NB4 (cell line): ENCODE measurements around the gene TBC1D14.

Source experiments
- CTCF ChIP-seq: IDR thresholded peaks from one replicate; pipeline ENCODE4 v1.5.1; 2012; ENCODE audit warnings: low read depth, low read length
- MYC ChIP-seq: IDR thresholded peaks from 2 replicates; pipeline ENCODE4 v1.6.1; 2011; ENCODE audit warnings: low read depth, low read length

DNA sequence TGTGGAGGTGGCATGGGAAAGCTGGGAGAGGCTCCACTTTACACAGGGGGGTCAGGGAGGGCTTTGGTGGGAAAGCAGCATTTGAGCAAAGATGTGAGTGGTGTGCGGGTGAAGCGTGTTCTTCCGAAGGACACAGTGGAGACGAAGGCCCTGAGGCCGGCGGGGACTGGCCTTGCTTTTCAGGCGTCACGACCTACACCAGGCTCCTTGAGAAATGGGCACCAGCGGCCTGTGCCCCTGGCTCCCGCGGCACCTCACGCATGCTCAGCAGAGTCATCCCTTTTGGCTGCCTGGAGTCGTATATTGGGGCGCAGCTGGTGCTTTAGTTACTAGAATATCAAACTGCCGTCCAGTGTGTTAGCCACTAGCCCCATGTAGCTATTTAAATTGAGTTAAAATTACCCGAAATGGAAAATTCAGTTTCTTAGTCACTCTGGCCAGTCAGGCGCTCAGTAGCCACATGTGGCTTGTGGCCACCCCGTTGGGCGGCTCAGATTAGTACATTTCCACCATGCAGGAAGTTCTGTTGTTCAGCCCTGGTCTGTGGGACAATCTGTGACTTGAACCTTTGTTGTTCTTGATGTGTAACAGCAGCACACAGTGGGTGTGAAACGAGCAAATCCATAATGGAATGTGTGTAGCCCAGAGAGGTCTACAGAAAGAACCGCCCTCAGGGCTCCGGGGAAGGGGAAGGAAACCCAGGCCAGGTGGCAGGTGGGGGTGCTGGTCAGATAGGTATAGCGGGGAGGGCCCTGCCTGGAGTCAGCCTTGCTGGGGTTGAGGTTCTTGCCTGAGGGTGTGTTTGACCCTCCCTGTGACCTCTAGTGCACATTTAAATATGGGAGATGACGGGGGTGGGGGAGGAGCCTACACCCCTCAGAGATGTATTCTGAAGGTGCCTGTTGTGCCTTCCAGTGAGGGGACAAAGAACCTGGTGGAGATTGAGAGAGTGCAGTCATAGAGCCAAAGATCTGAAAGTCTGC lies 30.4 kb downstream of the TBC1D14 start:
- TF ChIP-seq CTCF (no peak), MYC (peak; percentile 22; the same call in 1 of the 2 replicates)
